Measurements from ENCODE around the gene EFHB.
A peak's percentile ranks its signal among the peaks of the same experiment; 100 is the strongest.
"Not testable (repeated sequence)": the region's sequence is repeated elsewhere in the genome, so short reads cannot be mapped to it uniquely, and the experiment has no call there.

Gene EFHB

GRCh38 chr3:19931180-19931692 lies 2.8 kb downstream of the EFHB start:
- no peak for DNase-seq (ENCODE audit: low read depth)

GRCh38 chr3:19920401-19921080 lies 13.5 kb downstream of the EFHB start:
- DNase-seq (ENCODE audit: low read depth): no peak

- DNase-seq (ENCODE audit: low read depth): no peak
Measured at GRCh38 chr3:19917167-19917566, 16.9 kb downstream of the EFHB start.

- no peak for DNase-seq (ENCODE audit: low read depth)
Measured at GRCh38 chr3:19911452-19911851, 22.6 kb downstream of the EFHB start.

- DNase-seq (ENCODE audit: low read depth): no peak
Measured at GRCh38 chr3:19907523-19907922, 26.5 kb downstream of the EFHB start.

- no peak for DNase-seq (ENCODE audit: low read depth)
Measured at GRCh38 chr3:19903649-19904048, 30.4 kb downstream of the EFHB start.

GRCh38 chr3:19901918-19902317 lies 32.1 kb downstream of the EFHB start:
- DNase-seq (ENCODE audit: low read depth): no peak

GRCh38 chr3:19901337-19901736 lies 32.7 kb downstream of the EFHB start:
- DNase-seq (ENCODE audit: low read depth): no peak

- DNase-seq (ENCODE audit: low read depth): not testable (repeated sequence)
Measured at GRCh38 chr3:19899833-19900232, 34.2 kb downstream of the EFHB start.

- DNase-seq (ENCODE audit: low read depth): no peak
Measured at GRCh38 chr3:19899264-19899663, 34.8 kb downstream of the EFHB start.

GRCh38 chr3:19898721-19899120 lies 35.3 kb downstream of the EFHB start:
- DNase-seq (ENCODE audit: low read depth): peak; percentile 40

- DNase-seq (ENCODE audit: low read depth): no peak
Measured at GRCh38 chr3:19891740-19892139, 42.3 kb downstream of the EFHB start.

GRCh38 chr3:19888428-19889152 lies 45.4 kb downstream of the EFHB start:
- no peak for DNase-seq (ENCODE audit: low read depth)

- DNase-seq (ENCODE audit: low read depth): not testable (repeated sequence)
Measured at GRCh38 chr3:19887122-19887521, 46.9 kb downstream of the EFHB start.

GRCh38 chr3:19886404-19886803 lies 47.6 kb downstream of the EFHB start:
- no peak for DNase-seq (ENCODE audit: low read depth)

- DNase-seq (ENCODE audit: low read depth): no peak
Measured at GRCh38 chr3:19885468-19885867, 48.5 kb downstream of the EFHB start.

- DNase-seq (ENCODE audit: low read depth): no peak
Measured at GRCh38 chr3:19881852-19882251, 52.2 kb downstream of the EFHB start.

GRCh38 chr3:19881036-19881435 lies 53.0 kb downstream of the EFHB start:
- no peak for DNase-seq (ENCODE audit: low read depth)

GRCh38 chr3:19877656-19878055 lies 56.4 kb downstream of the EFHB start:
- no peak for DNase-seq (ENCODE audit: low read depth)

- DNase-seq (ENCODE audit: low read depth): no peak
Measured at GRCh38 chr3:19866751-19867347, 67.2 kb downstream of the EFHB start.

- not testable (repeated sequence) for DNase-seq (ENCODE audit: low read depth)
Measured at GRCh38 chr3:19855318-19855717, 78.7 kb downstream of the EFHB start.

GRCh38 chr3:19846609-19847008 lies 87.4 kb downstream of the EFHB start:
- not testable (repeated sequence) for DNase-seq (ENCODE audit: low read depth)
